PC-3 (cell line): ENCODE measurements around the gene METAP1D. TPM values are rescaled to one million over a fixed set of nuclear protein-coding genes. Genes with fewer than 3 reads are reported as not detected.

ENCODE experiments used
- ATAC-seq: fragments of 200-7000 bp; cut with Tn5 transposase; 2 replicates; pipeline ENCODE4 v1.9.1; 2020; ENCODE audit warnings: mild to moderate bottlenecking, moderate library complexity
- BruUV-seq: library from RNA; stranded (reverse); fragments of 400-500 nt; replicated peaks from 2 replicates; lab custom pipeline; 2021; lab: Mats Ljungman, UMichigan
- CTCF ChIA-PET: fragments of 300-600 bp; sonication (Branson Sonifier 250); formaldehyde crosslinking; loops from one replicate; lab custom pipeline; 2022; ENCODE audit warnings: antibody characterized with exemption; lab: Charles Lee
- POLR2A ChIA-PET: fragments of 300-600 bp; sonication (Branson Sonifier 250); formaldehyde crosslinking; loops from one replicate; lab custom pipeline; 2022; ENCODE audit warnings: antibody characterized with exemption; ENCODE audit not compliant: unreplicated experiment; lab: Charles Lee
- DNase-seq: peaks from one replicate; pipeline ENCODE4 v3.0.0-alpha.2; 2015
- H2AFZ ChIP-seq: fragments of 300-600 bp; sonication (generic); 2 replicates; pipeline ENCODE4 v1.6.0; 2016; ENCODE audit warnings: antibody characterized with exemption, low read length
- H3F3A ChIP-seq: fragments of 300-600 bp; sonication (generic); one replicate; pipeline ENCODE4 v1.6.0; 2017; ENCODE audit warnings: antibody characterized with exemption, low read length, control low read depth, mild to moderate bottlenecking; ENCODE audit not compliant: unreplicated experiment
- H3K27ac ChIP-seq: fragments of 300-600 bp; sonication (generic); 2 replicates; pipeline ENCODE4 v1.5.1; 2016; ENCODE audit warnings: mild to moderate bottlenecking, low read length
- H3K27me3 ChIP-seq: fragments of 300-600 bp; sonication (generic); 2 replicates; pipeline ENCODE4 v1.6.1; 2016; ENCODE audit warnings: low read length, mixed read lengths
- H3K36me3 ChIP-seq: fragments of 300-600 bp; sonication (generic); 2 replicates; pipeline ENCODE4 v1.6.1; 2016; ENCODE audit warnings: low read depth, mixed run types, low read length, mixed read lengths
- H3K4me1 ChIP-seq: fragments of 300-600 bp; sonication (generic); 2 replicates; pipeline ENCODE4 v1.5.1; 2016; ENCODE audit warnings: low read length; ENCODE audit not compliant: insufficient read depth
- H3K4me2 ChIP-seq: fragments of 300-600 bp; sonication (generic); 2 replicates; pipeline ENCODE4 v1.6.0; 2016; ENCODE audit warnings: low read length
- H3K4me3 ChIP-seq: fragments of 300-600 bp; sonication (generic); 2 replicates; pipeline ENCODE4 v1.5.1; 2016; ENCODE audit warnings: mild to moderate bottlenecking, low read length, mixed read lengths
- H3K79me2 ChIP-seq: fragments of 300-600 bp; sonication (generic); 2 replicates; pipeline ENCODE4 v1.6.1; 2017; ENCODE audit warnings: low read length, mixed read lengths
- H3K9ac ChIP-seq: fragments of 300-600 bp; sonication (generic); 2 replicates; pipeline ENCODE4 v1.6.0; 2016; ENCODE audit warnings: mild to moderate bottlenecking, low read length
- H3K9me2 ChIP-seq: fragments of 300-600 bp; sonication (generic); replicated peaks from 2 replicates; pipeline ENCODE4 v1.6.1; 2016; ENCODE audit warnings: mixed run types, low read length, mixed read lengths
- H3K9me3 ChIP-seq: fragments of 300-600 bp; sonication (generic); 2 replicates; pipeline ENCODE4 v1.6.1; 2016; ENCODE audit warnings: low read length, mixed read lengths
- H4K20me1 ChIP-seq: fragments of 300-600 bp; sonication (generic); 2 replicates; pipeline ENCODE4 v1.6.1; 2016; ENCODE audit warnings: low read length, mixed read lengths
- EZH2 ChIP-seq: fragments of 300-600 bp; sonication (generic); IDR thresholded peaks from one replicate; pipeline ENCODE4 v1.6.1; 2017; ENCODE audit warnings: antibody characterized with exemption, mild to moderate bottlenecking, low read length; ENCODE audit not compliant: unreplicated experiment
- EZH2phosphoT487 ChIP-seq: fragments of 300-600 bp; sonication (generic); IDR thresholded peaks from 2 replicates; pipeline ENCODE4 v1.6.1; 2018; ENCODE audit warnings: mild to moderate bottlenecking, antibody characterized with exemption, low read length, borderline replicate concordance
- intact Hi-C: fragments of 100-400 bp; cut with micrococcal nuclease; formaldehyde crosslinking; loops from 2 replicates; pipeline ENCODE4 v1.9.0; 2023
- total RNA-seq: library from RNA; depleted of rRNA; stranded (reverse); fragments of >200 nt; gene quantifications from 2 replicates; pipeline ENCODE4 v1.2.3, GENCODE V29; 2014
- TF ChIP-seq, protein P1 (sequence below): fragments of 300-600 bp; sonication (generic); conservative IDR thresholded peaks from 2 replicates; pipeline ENCODE4 v1.5.1; 2017; ENCODE audit warnings: antibody characterized with exemption, low read depth, mild to moderate bottlenecking, low read length

The METAP1D gene
- total RNA-seq, 1 experiment from 2014 or later, result 12.0 TPM

DNA sequence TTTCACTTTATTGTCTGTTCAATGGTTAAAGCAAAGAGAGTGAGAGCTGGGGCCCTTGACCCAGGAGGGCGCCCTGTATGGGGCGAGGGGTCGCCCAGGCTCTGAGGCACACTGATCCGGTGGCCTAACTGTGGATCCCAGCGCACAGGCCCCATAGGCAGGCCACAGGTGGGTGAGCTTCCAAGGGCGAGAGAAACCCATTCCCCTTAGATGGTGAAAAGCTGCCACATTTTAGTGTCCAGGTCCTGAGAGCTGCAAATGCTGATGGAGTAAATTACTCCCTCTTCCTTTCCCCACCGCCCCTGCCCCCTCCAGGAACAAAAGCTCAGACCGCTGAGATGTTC is 108.8 kb downstream of the METAP1D start:
- H3K27ac ChIP-seq, result no peak overlapping the region
- no peaks in the 10 kb centered on the region for H3K9me3 ChIP-seq
- H3K79me2 ChIP-seq, result no peaks in the 10 kb centered on the region
- no peaks in the 10 kb centered on the region for H3F3A ChIP-seq
- no peaks in the 10 kb centered on the region for H3K36me3 ChIP-seq
- DNase-seq, result no peak
- CTCF ChIA-PET, result no interaction called here
- no peak for TF ChIP-seq EZH2phosphoT487
- no peak for TF ChIP-seq EZH2
- TF ChIP-seq, protein P1, sequence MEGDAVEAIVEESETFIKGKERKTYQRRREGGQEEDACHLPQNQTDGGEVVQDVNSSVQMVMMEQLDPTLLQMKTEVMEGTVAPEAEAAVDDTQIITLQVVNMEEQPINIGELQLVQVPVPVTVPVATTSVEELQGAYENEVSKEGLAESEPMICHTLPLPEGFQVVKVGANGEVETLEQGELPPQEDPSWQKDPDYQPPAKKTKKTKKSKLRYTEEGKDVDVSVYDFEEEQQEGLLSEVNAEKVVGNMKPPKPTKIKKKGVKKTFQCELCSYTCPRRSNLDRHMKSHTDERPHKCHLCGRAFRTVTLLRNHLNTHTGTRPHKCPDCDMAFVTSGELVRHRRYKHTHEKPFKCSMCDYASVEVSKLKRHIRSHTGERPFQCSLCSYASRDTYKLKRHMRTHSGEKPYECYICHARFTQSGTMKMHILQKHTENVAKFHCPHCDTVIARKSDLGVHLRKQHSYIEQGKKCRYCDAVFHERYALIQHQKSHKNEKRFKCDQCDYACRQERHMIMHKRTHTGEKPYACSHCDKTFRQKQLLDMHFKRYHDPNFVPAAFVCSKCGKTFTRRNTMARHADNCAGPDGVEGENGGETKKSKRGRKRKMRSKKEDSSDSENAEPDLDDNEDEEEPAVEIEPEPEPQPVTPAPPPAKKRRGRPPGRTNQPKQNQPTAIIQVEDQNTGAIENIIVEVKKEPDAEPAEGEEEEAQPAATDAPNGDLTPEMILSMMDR, result no peak
- H3K9ac ChIP-seq, result no peak overlapping the region
- H4K20me1 ChIP-seq, result no peaks in the 10 kb centered on the region
- no peaks in the 10 kb centered on the region for H3K27me3 ChIP-seq
- 0 out of 2 replicates have a peak, but pooled peaks cover 2% of the 10 kb centered on the region for H3K4me1 ChIP-seq
- no peak for ATAC-seq
- no peaks in the 10 kb centered on the region for H3K9me2 ChIP-seq
- intact Hi-C loops, result no loop called here
- BruUV-seq, result no TSS peak
- POLR2A ChIA-PET, result no interaction called here
- no peak overlapping the region for H3K4me2 ChIP-seq
- H3K4me3 ChIP-seq, result no peak overlapping the region
- no peak overlapping the region for H2AFZ ChIP-seq

DNA sequence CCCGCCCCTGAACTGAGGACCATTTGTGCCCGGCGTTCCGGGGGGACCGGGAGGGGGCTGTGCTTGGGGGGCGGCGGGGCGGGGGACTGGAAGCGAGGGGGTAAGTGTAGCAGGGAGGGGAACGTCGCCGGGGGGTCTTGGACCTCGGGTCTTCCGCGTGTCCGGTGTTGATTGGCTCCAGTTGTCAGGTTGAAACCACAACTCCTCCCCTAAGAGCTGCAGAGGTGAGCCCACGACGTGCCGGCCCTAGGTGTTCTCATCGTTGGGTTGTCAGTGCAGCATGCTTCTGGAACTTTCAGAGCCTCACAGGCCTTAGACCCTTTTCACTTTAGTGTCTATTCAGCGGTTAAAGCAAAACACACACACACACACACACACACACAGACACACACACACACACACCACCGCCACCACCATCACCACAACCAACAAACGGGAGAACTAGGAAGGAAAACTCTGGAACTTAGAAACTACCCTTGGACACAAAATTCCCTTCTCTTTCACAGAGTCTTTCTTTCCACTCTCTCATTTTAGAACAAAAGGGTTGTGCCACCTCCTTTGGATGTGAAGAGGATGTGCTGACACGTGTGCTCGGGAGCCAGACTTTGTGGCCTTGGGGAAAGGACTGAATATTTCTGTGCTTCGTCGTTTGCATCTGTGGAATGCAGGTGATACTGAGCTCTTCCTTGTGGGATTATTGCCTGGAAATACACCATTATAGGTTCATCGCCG is 109.7 kb downstream of the METAP1D start:
- ChIA-PET CTCF (no interaction called here), POLR2A (no interaction called here)
- no peak for ATAC-seq
- DNase-seq, result no peak
- Histone ChIP-seq H3K9ac (no peak overlapping the region), H3K27me3 (no peaks in the 10 kb centered on the region), H3K4me1 (no peaks in the 10 kb centered on the region), H3K79me2 (no peaks in the 10 kb centered on the region), H4K20me1 (no peaks in the 10 kb centered on the region), H2AFZ (no peak overlapping the region), H3K36me3 (no peaks in the 10 kb centered on the region), H3K4me3 (no peak overlapping the region), H3F3A (no peaks in the 10 kb centered on the region), H3K9me2 (no peaks in the 10 kb centered on the region), H3K4me2 (no peak overlapping the region), H3K9me3 (no peaks in the 10 kb centered on the region), H3K27ac (no peak overlapping the region)
- no TSS peak for BruUV-seq
- TF ChIP-seq, protein P1, result no peak
- TF ChIP-seq EZH2phosphoT487 (no peak), EZH2 (no peak)
- intact Hi-C loops, result no loop called here
